NCI-H524 (cell line): ENCODE measurements around the gene PAPPA2.

Experiments used
- DNase-seq, 2 experiments: peaks; one replicate each; lab custom pipeline; 2025; lab: John Stamatoyannopoulos, UW

Gene PAPPA2

GRCh38 chr1:176803042-176803441, 340.1 kb downstream of the PAPPA2 start:
- DNase-seq, result no peak

GRCh38 chr1:176803596-176803995, 340.6 kb downstream of the PAPPA2 start:
- no peak for DNase-seq

DNA sequence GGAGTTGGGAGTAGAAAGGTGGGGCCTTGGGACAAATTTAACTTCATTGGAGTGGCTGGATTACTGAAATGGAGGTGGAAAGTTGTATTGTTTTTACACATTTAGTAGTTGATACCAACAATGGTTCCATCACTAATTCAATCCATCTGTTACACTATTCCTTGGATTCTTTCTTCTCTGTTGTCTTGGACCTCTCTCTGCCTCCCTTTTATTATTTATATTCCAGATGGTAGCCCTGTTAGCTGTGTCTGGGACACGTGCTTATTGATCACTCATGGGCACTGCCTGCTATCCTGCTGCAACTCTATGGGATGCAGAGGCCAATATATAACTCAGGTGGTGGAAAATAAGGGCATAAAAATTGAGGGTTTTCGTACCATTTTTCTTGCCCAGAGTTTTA, 346.3 kb downstream of the PAPPA2 start:
- no peak for DNase-seq

DNA sequence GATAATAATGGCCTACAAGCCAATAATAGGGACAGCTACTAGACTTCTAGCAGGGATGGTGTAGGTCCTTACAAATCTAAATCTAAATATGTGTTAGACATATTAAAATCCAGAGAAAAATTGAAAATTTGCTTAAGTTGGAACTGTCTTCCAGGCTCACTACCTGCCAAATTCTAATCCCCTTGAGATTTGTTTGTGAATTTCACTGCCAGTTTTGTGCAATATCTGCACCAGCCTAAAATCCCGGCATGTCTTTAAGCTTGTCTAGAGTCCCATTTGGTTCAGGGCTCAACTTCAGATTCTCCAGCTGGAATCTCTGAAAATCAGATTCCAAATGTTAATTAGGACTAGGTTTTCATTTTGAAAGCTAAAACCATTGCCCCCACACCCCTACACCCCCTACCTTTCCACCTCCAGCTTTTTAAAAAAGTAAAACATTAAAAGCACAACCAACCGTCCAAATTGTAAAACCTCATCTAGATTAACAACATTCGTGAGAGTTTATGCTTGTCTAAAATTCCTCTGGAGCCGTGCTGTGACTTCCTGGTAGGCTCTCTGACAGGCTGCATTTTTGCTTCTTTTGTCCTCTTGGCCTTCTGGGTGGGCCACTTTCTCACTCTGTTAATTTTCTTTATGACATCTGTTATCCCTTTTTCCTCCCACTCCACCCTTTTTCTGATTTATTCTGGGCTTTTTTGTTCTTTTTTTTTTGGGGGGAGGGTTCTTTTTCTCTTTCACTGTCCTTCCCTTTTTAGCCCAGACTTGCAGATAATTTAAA, 348.7 kb downstream of the PAPPA2 start:
- no peak for DNase-seq

- DNase-seq, result no peak
Observed at GRCh38 chr1:176815621-176816020, 352.6 kb downstream of the PAPPA2 start.

DNA sequence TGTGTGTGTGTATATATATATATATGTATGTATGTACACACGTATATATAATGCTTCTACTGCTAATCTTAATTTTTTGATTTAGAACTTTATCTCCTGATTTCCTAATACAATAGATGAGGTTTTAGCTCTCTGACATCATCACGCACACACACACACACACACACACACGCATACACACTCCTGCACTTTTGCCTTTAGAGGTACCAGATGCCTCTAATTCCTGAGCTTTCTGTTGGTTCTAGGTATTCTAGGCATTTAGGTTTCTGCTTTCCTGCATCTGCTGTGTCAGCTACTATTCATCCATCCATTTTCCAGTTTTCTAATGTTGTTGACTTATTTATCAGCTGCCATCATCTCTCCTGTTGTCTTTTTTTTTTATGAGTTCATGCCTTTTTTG, 353.3 kb downstream of the PAPPA2 start:
- DNase-seq, result no peak

DNA sequence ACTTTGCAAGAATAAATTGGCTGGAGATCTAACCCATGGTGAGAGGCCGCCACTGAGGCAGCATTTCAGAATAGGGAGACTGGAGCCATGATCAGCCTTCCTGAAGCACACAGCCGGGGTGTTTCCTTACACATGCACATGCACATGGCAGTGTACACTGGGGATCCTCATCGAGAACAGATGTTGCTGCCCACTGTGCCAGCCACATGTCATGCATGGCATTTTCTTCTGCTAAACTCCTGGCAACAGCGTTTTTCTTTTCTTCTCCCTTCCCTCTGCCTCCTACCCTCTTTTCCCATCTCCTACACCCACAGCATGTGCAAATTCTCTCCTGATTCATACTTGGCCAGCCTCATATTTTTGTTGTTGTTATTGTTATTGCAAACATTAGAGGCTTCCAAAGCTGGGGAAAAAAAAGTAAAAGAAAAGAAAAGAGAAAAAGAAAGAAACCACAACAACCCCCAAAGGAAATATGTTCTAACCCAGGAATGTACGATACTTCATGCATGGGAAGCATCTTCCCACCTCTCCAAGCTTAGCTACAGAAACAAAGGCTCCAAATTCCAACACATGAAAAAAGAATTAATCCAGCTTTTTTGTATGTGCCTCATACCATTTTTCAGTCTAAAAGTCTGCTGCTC, 357.5 kb downstream of the PAPPA2 start:
- peak; percentile 21 to 44 for DNase-seq

DNA sequence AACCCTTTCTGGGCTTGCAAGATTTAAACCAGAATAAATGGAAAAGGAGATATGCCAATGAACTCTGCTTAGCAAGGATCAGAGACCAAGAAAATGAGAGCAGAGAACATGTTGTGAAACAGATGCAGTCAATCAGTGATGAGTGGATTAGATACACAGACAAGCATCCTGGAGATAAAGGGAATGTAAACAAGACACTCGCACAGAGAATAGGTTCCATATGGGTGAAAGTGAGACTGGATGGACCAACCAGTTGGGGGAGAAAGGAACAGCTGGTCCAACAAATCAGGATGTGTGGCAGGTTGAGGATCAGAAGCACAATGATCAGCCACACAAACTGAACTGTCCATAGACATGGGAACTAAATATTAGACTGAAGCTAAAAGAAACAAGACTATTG, 363.3 kb downstream of the PAPPA2 start:
- DNase-seq, result peak; percentile 89 to 97

- DNase-seq, result no peak
Observed at GRCh38 chr1:176829261-176829660, 366.3 kb downstream of the PAPPA2 start.

DNA sequence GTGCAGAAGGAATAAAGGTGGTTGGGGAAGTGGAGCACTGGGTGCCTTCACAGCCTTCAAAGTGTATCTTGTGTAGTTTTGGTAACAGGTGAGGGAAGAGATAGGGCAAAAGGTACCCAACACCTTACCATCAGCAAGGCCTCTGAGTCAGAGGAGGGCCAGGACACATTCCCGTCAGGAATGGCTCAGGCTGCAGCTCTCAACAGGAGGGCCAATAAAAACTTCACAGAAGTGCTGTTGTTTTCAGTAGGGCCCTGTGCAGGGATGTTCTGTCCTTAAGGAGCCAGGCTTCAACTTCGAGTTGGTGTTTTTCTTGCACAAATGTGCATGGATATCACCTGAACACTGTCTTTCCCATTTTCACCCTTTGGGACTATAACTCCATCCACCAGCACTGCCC, 368.2 kb downstream of the PAPPA2 start:
- DNase-seq, result no peak

DNA sequence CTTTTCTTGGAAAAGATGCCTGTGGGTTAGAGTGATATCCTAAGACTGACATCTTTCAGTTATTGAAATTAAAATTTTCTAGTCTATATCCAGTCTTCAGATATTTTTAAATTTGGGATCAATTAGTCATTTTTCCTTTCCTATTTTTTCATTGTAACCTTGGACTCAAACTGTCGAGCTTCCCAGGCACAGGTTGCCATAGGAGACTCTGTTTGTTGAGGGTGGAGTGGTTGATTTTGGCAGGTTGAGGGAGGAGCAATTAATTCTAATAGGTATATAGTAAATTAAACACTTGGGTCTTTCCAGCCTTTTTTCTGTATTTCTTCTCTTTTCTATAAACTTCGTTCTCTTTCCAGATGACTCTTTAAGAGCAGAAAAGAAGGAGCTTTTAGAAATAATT, 374.7 kb downstream of the PAPPA2 start:
- no peak for DNase-seq

DNA sequence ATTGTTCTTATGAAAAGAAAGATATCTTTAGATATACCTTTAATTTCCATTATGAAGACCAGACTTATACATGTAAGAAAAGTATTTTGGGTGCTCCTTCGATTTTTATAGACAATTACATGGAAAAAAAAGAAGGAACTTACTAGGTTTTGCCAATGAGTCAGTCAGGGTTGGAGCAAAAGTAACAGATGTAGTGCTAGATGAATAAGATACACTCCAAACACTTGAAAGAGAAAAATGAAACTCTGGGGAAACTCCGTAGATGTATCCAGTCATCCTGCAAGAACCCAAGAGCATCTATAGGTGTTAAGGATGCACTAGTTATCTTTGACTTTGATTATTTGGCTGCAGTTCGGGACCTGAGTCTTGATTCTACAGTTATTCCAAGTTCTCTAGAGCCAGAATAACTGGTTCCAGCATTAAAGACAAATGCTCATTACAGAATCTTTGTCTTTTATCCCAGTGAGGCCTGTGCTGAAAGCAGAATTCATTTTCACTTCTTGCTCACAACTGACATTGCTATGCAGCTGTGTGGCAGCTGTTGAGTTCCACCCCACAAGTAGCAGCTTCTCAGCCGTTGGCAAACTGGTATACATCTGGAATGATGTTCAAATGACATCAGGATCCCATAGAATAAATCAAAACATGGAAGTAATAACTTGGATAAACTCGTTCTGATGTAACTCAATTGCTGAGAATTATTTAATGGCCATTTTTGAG, 375.5 kb downstream of the PAPPA2 start:
- peak in 1 of 2 experiments; percentile 3 for DNase-seq

- DNase-seq, result no peak
Observed at GRCh38 chr1:176839216-176839615, 376.2 kb downstream of the PAPPA2 start.

DNA sequence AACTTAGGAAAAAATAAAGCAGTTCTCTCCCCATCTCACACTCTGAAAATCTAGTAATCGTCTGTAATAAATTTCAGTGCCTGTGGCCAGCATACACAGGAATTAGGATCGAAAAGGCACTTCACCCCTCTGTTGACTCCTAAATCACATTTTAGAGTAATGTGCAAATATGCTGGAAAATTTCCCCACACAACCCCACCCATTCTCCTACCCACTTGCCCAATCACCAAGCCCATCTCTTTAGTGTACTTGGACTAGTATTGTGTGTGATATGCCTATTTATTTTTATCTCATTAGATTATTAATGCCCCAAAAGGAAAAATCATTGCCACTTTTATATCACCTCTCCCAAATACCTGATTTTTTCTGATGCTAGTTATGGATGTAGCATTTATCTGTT, 378.3 kb downstream of the PAPPA2 start:
- DNase-seq, result no peak

DNA sequence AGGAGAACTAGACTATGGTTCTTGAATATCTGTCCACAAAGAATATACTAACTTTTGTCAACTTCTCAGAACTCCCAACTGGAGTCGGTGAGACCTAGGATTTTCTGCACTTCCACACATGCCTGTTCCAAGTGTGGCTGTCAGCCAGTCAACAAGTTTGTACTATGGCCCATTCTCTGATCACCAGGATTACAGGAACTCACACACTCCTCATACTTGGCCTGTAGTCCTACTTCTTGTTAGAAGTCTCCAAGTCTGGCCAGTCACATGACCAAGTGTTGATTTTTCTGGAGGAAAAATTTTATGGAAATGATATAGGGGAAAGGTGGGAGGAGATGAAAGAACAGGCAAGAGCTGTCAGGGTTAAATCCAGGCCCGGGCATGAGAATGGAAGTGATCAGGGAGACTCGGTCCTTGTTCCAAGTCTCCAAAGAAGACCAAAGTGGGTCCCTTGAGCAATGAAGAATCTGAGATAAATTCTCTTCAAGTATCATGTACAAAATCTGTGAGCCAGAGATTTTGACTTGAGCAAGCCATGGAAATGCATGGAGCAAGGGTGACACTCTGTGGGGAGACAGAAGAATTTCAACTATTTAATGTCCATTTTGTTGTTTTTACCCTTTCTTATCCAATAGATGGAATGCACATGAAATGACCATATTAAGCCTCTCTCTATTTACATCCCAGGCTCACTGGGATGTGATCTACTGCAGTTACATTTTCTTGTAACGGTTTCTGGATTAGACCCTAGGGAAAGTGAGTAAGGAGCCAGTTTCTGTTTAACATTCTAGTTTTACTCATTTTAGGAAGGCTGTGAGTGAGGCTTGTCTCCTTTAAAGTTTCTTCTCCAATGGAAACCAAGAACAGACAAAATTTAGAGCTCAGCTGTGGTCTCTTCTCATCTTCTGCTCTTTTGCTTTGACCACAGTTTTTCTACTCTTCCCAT, 380.6 kb downstream of the PAPPA2 start:
- peak; percentile 23 to 74 for DNase-seq

GRCh38 chr1:176847052-176847451, 384.1 kb downstream of the PAPPA2 start:
- peak; percentile 16 to 54 for DNase-seq

DNA sequence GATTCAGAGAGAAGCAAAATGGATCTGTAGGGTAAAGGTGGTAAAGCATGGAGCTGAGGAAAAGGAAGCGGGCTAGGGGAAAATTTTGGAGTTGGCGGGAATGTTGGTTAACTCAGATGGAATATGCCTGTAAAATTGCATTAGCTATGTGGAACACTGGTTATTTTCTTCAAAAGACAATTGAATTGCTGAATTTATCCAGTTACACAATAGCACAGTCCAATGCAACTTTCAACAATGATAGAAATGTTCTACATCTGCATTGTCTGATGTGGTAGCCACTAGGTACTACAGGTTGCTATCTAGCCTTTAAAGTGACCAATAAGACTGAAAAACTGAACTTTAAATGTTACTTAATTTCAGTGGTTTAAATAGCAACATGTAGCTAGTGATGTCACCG, 386.3 kb downstream of the PAPPA2 start:
- DNase-seq, result no peak

DNA sequence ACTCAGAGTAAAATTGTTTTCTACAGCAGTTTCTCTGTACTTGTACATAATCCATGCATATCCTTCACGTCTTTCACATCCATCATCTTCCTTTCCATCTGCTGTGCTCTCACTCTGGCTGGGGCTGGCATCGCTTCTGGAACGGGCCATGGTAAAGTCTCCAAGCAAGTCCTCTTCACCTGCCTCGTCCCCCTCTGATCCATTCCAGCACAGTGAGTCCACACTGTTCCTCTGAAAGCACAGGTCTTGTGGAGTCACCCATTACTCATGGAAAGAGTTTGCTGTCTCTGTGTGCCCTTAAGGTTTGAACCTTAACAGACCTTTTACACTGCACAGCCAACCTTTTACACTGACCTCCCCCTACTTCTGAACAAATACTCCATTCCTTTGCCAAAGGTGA, 387.9 kb downstream of the PAPPA2 start:
- DNase-seq, result no peak

DNA sequence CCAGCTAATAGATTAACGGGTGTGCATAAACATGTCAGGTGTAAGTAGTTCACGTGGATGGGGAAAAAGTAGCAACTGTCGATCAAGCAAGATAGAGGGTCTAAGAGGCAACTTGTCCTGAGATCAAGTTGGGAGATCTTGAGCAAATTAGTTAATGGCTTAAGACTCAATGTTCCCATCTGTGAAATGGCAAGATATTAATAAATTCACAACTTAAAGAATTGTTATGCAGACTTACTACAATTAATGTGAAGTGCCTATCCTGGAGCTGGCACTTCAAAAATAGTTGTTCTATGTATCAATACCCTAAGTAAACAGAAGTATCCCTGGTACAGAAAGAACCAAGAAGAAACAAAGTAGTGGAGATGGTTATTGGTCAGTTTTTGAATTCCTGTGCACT, 389.1 kb downstream of the PAPPA2 start:
- DNase-seq, result peak in 1 of 2 experiments; percentile 1

DNA sequence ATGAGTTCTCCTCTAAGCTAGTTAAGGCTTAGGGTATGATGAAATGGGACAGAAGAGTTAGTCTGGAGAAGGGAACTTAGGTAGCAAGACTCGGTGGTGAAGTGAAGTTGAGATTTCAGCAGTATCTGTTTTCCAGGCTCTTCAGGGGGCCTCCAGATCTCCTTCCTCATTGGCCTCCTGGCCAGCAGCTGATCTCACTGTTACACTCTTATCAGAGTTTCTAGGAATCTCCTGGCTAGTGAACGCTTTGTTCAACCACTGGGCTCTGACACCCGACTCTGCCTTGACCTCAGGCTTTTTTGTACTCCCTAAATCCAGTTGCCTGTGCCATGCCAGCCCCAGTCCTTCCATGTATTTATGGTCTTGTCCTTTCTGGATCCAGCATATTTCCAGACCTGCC, 390.5 kb downstream of the PAPPA2 start:
- no peak for DNase-seq

- DNase-seq, result no peak
Observed at GRCh38 chr1:176854121-176854520, 391.1 kb downstream of the PAPPA2 start.
